GM18867 (cell line): ENCODE results near the gene OR1J1.

ENCODE experiments used
- ATAC-seq: cut with Tn5 transposase; IDR thresholded peaks from one replicate; pipeline ENCODE4 v1.9.1; 2021; ENCODE audit warnings: mild to moderate bottlenecking, moderate library complexity; ENCODE audit not compliant: unreplicated experiment

The OR1J1 gene

DNA sequence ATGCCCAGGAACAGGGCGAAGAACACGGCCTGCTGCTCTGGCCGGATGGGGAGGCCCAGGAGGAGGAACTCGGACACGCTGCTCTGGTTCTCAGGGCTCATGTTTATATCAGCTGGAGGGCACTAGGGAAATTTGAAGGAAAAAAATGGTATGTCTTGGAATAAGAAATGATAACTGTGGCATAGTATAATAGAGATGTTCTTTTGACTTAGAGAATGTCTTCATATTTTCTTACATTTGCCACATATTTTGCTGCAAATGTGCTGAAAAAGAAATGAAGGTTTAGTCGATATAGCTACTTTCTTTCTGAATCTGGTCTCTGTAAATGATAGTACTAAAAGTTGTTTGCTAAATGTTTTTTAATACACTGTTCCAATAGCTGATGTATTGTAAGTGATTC, at the start of gene OR1J1:
Gene OR1J1 (minus strand): TSS at position 101 of the 400 bp plus-strand sequence. CDS start 0 bp downstream, at position 101.
- no peak for ATAC-seq

- no peak for ATAC-seq
Observed at GRCh38 chr9:122527193-122527592, 49.5 kb upstream of the OR1J1 start, which contains the start of gene OR1N1. TSS of gene OR1N1 (minus strand) at chr9:122527293. CDS start at chr9:122527293, 0 bp downstream.

DNA sequence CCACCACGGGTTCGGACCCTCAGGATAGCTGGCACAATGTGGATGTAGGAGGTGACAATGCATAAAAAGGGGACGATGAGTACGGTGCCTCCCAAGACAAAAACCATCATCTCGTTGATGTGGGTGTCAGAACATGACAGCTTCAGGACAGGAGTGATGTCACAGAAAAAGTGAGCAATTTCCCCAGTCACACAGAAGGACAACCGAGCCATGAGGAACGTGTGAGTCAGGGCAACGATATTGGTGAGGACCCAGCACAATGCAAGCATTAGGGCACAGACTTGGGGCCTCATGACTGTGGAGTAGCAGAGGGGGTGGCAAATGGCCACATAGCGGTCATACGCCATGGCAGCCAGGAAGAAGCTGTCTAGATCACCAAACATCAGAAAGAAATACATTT, 48.9 kb upstream of the OR1J1 start:
- no peak for ATAC-seq

DNA sequence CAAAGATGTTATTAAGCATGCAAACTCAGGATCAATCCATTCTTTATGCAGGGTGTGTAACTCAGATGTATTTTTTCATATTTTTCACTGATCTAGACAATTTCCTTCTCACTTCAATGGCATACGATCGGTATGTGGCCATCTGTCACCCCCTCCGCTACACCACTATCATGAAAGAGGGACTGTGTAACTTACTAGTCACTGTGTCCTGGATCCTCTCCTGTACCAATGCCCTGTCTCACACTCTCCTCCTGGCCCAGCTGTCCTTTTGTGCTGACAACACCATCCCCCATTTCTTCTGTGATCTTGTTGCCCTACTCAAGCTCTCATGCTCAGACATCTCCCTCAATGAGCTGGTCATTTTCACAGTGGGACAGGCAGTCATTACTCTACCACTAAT, 41.6 kb upstream of the OR1J1 start:
- no peak for ATAC-seq

GRCh38 chr9:122518841-122519240, 41.1 kb upstream of the OR1J1 start, which contains the start of gene OR1J4:
TSS of gene OR1J4 (plus strand) at chr9:122519141. CDS start at chr9:122519141, 0 bp downstream.
- no peak for ATAC-seq

- no peak for ATAC-seq
Observed at GRCh38 chr9:122518226-122518625, 40.5 kb upstream of the OR1J1 start.

DNA sequence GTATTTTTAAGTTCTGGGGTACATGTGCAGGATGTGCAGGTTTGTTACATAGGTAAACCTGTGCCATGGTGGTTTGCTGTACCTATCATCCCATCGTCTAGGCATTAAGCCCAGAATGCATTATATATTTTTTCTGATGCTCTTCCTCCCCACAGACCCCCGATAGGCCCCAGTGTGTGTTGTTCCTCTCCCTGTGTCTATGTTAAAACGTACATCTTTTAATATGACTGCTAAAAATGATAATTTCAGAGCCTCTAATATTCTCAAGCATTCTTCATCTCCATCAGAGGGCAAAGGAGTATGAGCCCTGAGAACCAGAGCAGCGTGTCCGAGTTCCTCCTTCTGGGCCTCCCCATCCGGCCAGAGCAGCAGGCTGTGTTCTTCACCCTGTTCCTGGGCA, 32.8 kb upstream of the OR1J1 start, which contains the start of gene OR1J2:
Gene OR1J2 (plus strand): TSS at position 301 of the 400 bp plus-strand sequence. CDS start 0 bp downstream, at position 301.
- no peak for ATAC-seq

- no peak for ATAC-seq
Observed at GRCh38 chr9:122506964-122507363, 29.2 kb upstream of the OR1J1 start.

GRCh38 chr9:122498883-122499288, 21.2 kb upstream of the OR1J1 start:
- peak; percentile 53 for ATAC-seq

- no peak for ATAC-seq
Observed at GRCh38 chr9:122479062-122479461, 1.3 kb upstream of the OR1J1 start.

DNA sequence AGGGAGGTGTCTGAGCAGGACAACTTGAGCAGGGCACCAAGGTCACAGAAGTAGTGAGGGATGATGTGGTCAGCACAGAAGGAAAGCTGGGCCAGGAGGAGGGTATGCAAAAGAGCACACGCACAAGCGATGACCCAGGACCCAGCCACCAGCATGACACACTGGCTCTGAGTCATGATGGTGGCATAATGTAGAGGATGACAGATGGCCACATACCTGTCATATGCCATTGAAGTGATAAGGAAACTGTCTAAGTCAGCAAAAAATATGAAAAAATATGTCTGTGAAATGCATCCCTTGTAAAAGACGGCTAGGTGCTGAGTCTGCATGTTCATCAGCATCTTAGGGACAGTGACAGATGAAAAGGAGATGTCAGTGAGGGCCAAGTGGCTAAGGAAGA, 380 bp downstream of the OR1J1 start:
- ATAC-seq = no peak

DNA sequence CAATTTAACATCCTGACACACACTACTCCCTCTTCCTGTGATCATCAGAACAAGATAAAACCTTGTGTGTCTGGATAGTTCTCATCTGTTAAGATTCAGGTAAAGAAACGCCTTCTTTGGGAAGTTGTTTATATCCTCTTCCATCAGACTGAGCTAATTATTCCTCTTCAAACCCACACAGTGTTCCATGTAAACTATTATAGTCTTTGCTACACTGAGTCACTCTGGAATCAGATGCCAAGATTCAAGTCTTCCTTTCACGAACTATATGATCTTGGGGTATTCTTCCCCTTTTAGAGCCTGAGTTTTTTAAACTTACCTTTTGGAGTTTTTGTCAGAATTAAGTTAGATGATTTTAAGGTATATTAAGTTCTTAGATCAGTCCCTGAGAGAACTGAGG, 2.0 kb downstream of the OR1J1 start:
- no peak for ATAC-seq

GRCh38 chr9:122474561-122474960, 3.2 kb downstream of the OR1J1 start:
- ATAC-seq = no peak

GRCh38 chr9:122468735-122469134, 9.0 kb downstream of the OR1J1 start:
- ATAC-seq = no peak

DNA sequence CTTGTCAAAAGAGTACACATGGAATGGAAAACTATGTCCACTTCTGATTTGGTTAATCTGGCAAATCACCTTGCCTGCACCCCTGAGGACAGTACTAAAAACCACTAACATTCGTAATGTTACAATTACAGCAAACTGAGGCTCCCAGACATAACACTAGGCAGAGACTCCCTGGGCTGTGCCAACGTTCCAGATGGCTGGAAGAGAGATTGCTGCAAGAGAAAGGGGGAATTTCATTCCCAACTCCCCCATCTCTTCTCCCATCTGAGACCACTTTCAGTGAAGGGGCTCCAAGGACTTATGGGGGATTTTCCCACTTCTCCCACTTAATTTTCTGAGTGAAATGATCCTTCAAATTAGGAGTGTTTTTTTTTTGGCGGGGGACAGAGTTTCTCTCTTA, 11.3 kb downstream of the OR1J1 start:
- ATAC-seq = no peak

DNA sequence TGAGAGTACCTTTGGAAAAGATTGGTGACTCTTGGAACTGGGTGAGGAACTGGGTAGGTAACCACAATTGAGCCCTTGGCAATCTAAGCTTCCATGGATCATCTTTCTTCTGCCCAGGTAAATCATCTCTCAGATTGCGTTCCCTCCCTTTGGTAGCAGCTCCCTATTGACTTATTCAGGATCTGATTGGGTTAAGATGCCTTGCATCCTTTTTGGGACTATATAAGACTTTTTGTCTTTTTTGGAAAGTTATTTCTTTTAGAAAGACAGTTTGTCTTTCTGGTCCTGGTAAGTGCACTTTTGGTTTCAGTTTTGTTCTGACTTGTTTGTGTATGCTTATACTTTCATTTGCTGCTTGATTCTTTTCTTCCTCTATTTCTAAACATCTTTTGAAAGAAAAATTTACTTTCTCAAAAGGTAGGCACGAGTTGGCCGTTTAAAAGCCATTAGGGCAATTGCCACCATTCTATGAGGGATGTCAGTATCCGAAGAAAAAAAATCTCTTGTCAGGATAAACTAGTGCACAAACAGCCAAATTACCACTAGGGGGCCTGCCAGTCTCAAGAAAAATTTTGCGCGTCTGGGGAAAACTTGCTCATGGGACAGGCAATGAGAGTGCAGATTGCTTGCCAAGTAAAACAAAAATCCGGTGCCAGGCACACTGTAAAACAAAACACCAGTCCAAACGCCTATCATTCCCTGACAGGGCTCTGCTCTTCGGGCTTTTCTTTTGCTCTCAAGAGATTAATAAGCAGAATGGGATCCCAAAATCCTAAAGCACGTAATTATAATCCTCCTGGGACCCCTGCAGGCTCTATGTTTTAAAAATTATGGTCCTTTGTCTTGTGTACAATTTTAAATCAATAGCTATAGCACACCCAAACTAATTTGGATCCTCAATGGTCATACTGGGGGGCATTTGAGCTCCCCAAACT, 12.8 kb downstream of the OR1J1 start:
- ATAC-seq = peak; percentile 77

DNA sequence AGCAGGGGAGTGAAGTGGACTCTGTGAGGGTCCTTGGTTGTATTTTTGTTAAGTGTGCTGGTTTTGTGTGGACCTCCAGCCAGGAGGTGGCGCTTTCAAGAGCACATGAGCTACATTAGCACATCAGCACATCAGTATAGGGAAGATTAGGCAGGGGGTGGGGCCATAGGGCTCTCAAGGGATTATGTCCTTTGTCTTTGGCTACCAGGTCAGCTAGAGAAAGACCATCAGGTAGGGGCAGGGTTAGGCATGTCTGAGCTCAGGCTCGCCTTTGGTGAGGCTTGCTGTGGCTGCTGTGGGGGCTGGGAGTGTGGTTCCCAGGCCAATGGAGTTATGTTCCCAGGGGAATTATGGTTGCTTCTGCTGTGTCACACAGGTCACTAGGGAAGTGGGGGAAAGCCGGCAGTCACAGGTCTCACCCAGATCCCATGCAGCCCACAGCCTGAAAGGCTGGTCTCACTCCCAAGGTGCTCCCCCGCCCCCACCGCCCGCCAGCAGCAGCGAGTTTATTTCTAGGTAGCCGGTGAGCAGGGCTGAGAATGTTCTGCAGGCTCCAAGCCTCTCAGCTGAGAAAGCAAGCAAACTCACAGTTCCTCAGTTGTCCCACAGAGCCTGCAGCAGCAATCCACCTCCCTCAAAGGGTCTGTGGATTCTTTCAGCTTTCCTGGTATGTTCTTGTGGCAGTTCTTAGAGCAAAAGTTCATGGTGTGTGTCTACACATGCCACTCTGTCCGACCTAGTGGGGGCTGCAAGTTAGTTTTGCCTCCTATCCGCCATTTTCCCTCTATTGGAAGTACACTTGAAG, 13.7 kb downstream of the OR1J1 start:
- peak; percentile 65 for ATAC-seq

DNA sequence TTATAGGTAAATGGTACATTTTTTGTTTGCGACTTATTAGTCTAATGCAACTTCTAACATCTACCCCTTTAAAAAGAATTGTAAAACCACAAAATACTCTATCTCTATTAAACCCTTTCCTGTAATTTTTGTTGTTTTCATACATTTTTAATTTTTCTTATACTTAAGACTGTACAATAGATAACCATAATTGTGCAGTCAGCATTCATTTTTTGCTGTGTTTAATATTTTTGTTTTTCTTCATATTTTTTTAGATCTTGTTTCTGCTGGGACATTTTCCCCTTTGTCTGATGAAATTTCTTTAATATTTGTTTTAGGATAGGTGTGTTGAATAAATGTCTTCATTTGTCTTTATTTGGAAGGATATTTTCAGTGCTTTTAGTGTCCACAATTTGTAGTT, 19.9 kb downstream of the OR1J1 start:
- ATAC-seq = no peak

DNA sequence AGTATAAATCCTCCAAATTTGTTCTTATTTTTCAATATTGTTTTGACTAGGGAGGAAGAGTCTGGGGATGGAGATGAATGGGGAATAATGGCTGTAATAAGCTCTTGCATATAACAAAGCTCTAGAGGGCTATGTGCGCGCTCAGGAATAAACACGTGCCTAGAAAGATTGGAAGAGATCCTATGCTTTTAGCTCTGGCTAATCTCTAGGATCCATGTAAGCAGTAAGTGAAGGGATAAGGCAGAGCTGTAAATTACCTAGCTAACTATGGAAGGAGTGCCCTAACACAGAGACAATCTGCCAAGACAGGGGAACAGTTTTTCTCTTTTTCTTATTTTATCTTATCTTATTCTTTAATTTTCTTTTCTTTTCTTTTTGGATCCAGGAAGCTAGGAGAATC, 21.6 kb downstream of the OR1J1 start:
- no peak for ATAC-seq

GRCh38 chr9:122453677-122454135, 24.0 kb downstream of the OR1J1 start:
- ATAC-seq = no peak

DNA sequence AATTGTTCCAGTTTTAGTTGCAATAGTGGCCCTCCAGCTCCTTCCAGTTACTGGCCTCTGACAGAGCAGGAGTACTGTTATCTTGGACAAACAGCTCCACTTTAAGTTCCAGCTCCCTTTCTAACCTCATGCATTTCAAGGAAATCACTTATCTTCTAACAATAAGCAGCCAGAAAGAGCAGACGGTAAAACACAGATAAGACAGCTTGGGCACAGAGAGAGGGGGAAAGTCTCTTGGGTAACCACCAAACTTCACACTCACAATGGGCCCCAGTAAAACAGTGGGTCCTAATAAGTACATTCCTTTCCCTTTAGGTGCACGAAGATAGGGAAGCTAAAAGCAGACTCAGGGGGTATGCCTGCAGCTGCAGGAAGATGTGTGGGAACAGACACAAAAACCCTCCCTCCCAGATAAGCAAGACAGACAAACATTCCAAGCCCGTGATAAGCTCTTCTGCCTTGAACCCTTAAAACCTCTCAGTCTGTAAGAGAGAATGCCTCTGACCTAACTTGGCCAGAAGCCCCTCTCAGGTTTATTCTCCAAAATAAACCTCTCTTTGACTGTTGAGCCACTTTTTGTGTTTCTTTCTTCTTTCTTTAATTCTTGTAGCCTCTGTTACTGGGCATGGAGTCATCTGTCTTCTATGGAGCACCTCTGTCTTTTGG, 30.8 kb downstream of the OR1J1 start:
- no peak for ATAC-seq
